Neural progenitor cell (in vitro differentiated cells): ENCODE data around the gene ACOT13.

Experiments used
- EZH2 ChIP-seq: fragments of 200-600 bp; sonication (generic); IDR thresholded peaks from 2 replicates; pipeline ENCODE4 v1.6.1; 2017; ENCODE audit warnings: antibody characterized with exemption, mild to moderate bottlenecking, moderate library complexity
- EZH2phosphoT487 ChIP-seq: fragments of 200-600 bp; sonication (generic); IDR thresholded peaks from 2 replicates; pipeline ENCODE4 v1.6.1; 2017; ENCODE audit warnings: antibody characterized with exemption
- TF ChIP-seq, protein P1 (sequence below): fragments of 200-600 bp; sonication (generic); IDR thresholded peaks from 2 replicates; pipeline ENCODE4 v1.5.1; 2017; ENCODE audit warnings: antibody characterized with exemption, mild to moderate bottlenecking

GRCh38 chr6:24704468-24704867 lies 37.6 kb downstream of the ACOT13 start:
- TF ChIP-seq, protein P1, sequence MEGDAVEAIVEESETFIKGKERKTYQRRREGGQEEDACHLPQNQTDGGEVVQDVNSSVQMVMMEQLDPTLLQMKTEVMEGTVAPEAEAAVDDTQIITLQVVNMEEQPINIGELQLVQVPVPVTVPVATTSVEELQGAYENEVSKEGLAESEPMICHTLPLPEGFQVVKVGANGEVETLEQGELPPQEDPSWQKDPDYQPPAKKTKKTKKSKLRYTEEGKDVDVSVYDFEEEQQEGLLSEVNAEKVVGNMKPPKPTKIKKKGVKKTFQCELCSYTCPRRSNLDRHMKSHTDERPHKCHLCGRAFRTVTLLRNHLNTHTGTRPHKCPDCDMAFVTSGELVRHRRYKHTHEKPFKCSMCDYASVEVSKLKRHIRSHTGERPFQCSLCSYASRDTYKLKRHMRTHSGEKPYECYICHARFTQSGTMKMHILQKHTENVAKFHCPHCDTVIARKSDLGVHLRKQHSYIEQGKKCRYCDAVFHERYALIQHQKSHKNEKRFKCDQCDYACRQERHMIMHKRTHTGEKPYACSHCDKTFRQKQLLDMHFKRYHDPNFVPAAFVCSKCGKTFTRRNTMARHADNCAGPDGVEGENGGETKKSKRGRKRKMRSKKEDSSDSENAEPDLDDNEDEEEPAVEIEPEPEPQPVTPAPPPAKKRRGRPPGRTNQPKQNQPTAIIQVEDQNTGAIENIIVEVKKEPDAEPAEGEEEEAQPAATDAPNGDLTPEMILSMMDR: no peak
- TF ChIP-seq EZH2 (no peak), EZH2phosphoT487 (no peak)
